OCI-LY7 (cell line): Measurements from ENCODE around the gene TLDC2. TPM values are rescaled to one million over a fixed set of nuclear protein-coding genes. Genes with fewer than 3 reads are reported as not detected.

Experiments
- BruUV-seq: library from RNA; stranded (reverse); fragments of 400-500 nt; replicated peaks from 2 replicates; lab custom pipeline; 2021; lab: Mats Ljungman, UMichigan
- CTCF ChIA-PET: fragments of 300-600 bp; sonication (Branson Sonifier 250); formaldehyde crosslinking; loops from one replicate; lab custom pipeline; 2022; ENCODE audit warnings: antibody characterized with exemption; ENCODE audit not compliant: unreplicated experiment; lab: Charles Lee
- POLR2A ChIA-PET: fragments of 300-600 bp; sonication (Branson Sonifier 250); formaldehyde crosslinking; loops from one replicate; lab custom pipeline; 2022; ENCODE audit warnings: antibody characterized with exemption; lab: Charles Lee
- DNase-seq: peaks from one replicate; pipeline ENCODE4 v3.0.0-alpha.2; 2015; ENCODE audit warnings: low spot score
- H2AFZ ChIP-seq: fragments of 200-600 bp; sonication (generic), shearing (Covaris generic); 2 replicates; pipeline ENCODE4 v1.6.1; 2014; ENCODE audit warnings: mild to moderate bottlenecking, antibody characterized with exemption, low read length, moderate library complexity
- H3K27ac ChIP-seq: fragments of 200-600 bp; sonication (generic); 2 replicates; pipeline ENCODE4 v1.5.1; 2014; ENCODE audit warnings: mixed run types, low read depth, mild to moderate bottlenecking, moderate library complexity, low read length, inconsistent platforms; ENCODE audit not compliant: poor library complexity, severe bottlenecking
- H3K36me3 ChIP-seq: fragments of 200-600 bp; sonication (generic); 2 replicates; pipeline ENCODE4 v1.6.1; 2014; ENCODE audit warnings: mild to moderate bottlenecking, antibody characterized with exemption, low read length, moderate library complexity, mixed read lengths; ENCODE audit not compliant: insufficient read depth
- H3K4me1 ChIP-seq: fragments of 200-600 bp; sonication (generic); 2 replicates; pipeline ENCODE4 v1.5.1; 2014; ENCODE audit warnings: mild to moderate bottlenecking, low read length; ENCODE audit not compliant: insufficient read depth, poor library complexity, severe bottlenecking
- H3K4me2 ChIP-seq: fragments of 200-600 bp; sonication (generic); 2 replicates; pipeline ENCODE4 v1.6.1; 2014; ENCODE audit warnings: mild to moderate bottlenecking, low read length
- H3K4me3 ChIP-seq: fragments of 200-600 bp; sonication (generic); 2 replicates; pipeline ENCODE4 v1.5.1; 2014; ENCODE audit warnings: mild to moderate bottlenecking, low read depth, low read length; ENCODE audit not compliant: poor library complexity, severe bottlenecking
- H3K79me2 ChIP-seq: fragments of 200-600 bp; sonication (generic); 2 replicates; pipeline ENCODE4 v1.6.1; 2016; ENCODE audit warnings: low read depth, mild to moderate bottlenecking, low read length, moderate library complexity, mixed read lengths; ENCODE audit not compliant: insufficient read depth
- H3K9me2 ChIP-seq: fragments of 200-600 bp; sonication (generic); 2 replicates; pipeline ENCODE4 v1.6.1; 2016; ENCODE audit warnings: mild to moderate bottlenecking, low read length, mixed read lengths; ENCODE audit not compliant: insufficient read depth
- H3K9me3 ChIP-seq: fragments of 200-600 bp; sonication (generic); 2 replicates; pipeline ENCODE4 v1.6.1; 2014; ENCODE audit warnings: mild to moderate bottlenecking, mixed run types, low read length, mixed read lengths
- H4K20me1 ChIP-seq: fragments of 200-600 bp; sonication (generic); 2 replicates; pipeline ENCODE4 v1.6.1; 2014; ENCODE audit warnings: mild to moderate bottlenecking, antibody characterized with exemption, low read length, moderate library complexity, mixed read lengths; ENCODE audit not compliant: insufficient read depth
- EZH2phosphoT487 ChIP-seq: fragments of 200-600 bp; sonication (generic); IDR thresholded peaks from 2 replicates; pipeline ENCODE4 v1.6.1; 2018; ENCODE audit warnings: low read depth, borderline replicate concordance, mild to moderate bottlenecking, mixed run types, antibody characterized with exemption, low read length, moderate library complexity, mixed read lengths
- intact Hi-C: fragments of 100-400 bp; cut with micrococcal nuclease; formaldehyde crosslinking; loops from one replicate; pipeline ENCODE4 v1.10.0; 2022; ENCODE audit not compliant: unreplicated experiment
- total RNA-seq, 2 experiments: library from RNA; depleted of rRNA in 1 of 2; stranded (reverse); fragments of >200 nt in 1 of 2; shearing (Covaris generic) in 1 of 2; gene quantifications; 2 replicates each; pipeline ENCODE4 v1.2.3, GENCODE V29; 2014 to 2022
- TF ChIP-seq, protein P1 (sequence below): fragments of 200-600 bp; sonication (generic); conservative IDR thresholded peaks from 2 replicates; pipeline ENCODE4 v1.5.1; 2014; ENCODE audit warnings: mild to moderate bottlenecking, antibody characterized with exemption, low read length, moderate library complexity, mixed read lengths

The TLDC2 gene
- total RNA-seq, 2 experiments from 2014 or later, result not detected

- BruUV-seq, result no TSS peak
These were observed 48.2 kb upstream of the TLDC2 start for GRCh38 chr20:36827541-36828279.

DNA sequence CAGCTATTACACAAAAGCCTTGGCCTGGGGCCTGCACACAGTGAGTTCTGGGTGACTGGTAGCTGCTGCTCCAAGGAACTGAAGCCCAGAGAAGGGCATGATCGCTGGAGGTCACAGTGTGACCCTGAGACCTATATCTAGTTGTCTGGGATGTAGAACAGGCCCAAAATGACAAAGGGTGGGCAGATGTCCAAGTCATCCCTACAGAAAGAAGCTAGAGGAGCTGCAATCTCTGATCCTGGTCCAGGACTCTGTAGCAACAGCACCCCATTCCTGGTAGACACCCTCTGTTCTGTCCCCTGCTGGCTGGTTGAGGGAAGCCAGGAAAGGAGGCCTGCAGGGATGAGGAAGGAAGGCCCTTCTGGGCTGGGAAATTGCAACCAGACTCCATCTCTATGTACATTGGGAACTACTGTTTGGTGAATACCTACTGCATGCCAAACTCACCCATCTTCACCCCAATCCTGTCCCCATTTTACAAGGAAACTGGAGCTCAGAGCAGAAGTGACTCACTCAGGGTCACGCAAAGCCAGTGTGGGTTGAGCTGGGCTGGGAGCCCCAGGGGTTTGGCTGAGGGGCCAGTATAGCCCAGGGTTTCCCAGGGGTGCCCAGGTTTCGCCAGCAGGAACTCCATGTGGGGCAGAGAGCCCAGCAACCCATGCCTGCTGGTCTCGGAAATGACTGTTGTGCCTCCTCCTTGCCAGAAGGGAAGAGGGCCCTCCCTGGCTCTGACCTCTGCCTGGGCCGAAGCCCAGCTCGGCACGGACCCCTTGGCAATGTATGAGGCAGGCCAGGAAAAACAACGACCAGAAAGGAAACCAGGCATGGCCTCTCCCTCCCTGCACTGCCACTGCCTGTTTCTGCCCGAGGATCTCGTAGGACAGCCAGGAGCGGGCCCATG is 44.9 kb upstream of the TLDC2 start:
- intact Hi-C loops, result no loop called here
- no peaks in the 10 kb centered on the region for H3K79me2 ChIP-seq
- no peaks in the 10 kb centered on the region for H3K9me3 ChIP-seq
- ChIA-PET POLR2A (no interaction called here), CTCF (interaction anchor here (0.5 kb wide), 1 partner anchor 227 kb away, joined by 8 read pairs; no protein-coding TSS in a partner anchor)
- TF ChIP-seq, protein P1, sequence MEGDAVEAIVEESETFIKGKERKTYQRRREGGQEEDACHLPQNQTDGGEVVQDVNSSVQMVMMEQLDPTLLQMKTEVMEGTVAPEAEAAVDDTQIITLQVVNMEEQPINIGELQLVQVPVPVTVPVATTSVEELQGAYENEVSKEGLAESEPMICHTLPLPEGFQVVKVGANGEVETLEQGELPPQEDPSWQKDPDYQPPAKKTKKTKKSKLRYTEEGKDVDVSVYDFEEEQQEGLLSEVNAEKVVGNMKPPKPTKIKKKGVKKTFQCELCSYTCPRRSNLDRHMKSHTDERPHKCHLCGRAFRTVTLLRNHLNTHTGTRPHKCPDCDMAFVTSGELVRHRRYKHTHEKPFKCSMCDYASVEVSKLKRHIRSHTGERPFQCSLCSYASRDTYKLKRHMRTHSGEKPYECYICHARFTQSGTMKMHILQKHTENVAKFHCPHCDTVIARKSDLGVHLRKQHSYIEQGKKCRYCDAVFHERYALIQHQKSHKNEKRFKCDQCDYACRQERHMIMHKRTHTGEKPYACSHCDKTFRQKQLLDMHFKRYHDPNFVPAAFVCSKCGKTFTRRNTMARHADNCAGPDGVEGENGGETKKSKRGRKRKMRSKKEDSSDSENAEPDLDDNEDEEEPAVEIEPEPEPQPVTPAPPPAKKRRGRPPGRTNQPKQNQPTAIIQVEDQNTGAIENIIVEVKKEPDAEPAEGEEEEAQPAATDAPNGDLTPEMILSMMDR, result peak; percentile 33; the same call in 1 of the 2 replicates
- no peak for TF ChIP-seq EZH2phosphoT487
- H3K4me2 ChIP-seq, result no peak overlapping the region
- no peak for DNase-seq
- no TSS peak for BruUV-seq
- no peaks in the 10 kb centered on the region for H4K20me1 ChIP-seq
- no peak overlapping the region for H3K27ac ChIP-seq
- no peak overlapping the region for H3K4me3 ChIP-seq
- no peaks in the 10 kb centered on the region for H3K9me2 ChIP-seq
- H2AFZ ChIP-seq, result no peak overlapping the region
- H3K36me3 ChIP-seq, result peaks cover 12% of the 10 kb centered on the region; the same call in 1 of the 2 replicates
- H3K4me1 ChIP-seq, result peaks cover 12% of the 10 kb centered on the region

More at GRCh38 chr20:36827541-36828279, 48.2 kb upstream of the TLDC2 start:
- Histone ChIP-seq H3K4me2 (no peak overlapping the region), H3K79me2 (no peaks in the 10 kb centered on the region), H4K20me1 (no peaks in the 10 kb centered on the region), H3K9me2 (no peaks in the 10 kb centered on the region), H3K9me3 (no peaks in the 10 kb centered on the region), H3K36me3 (peaks cover 12% of the 10 kb centered on the region; the same call in 1 of the 2 replicates), H3K4me3 (no peak overlapping the region), H2AFZ (no peak overlapping the region), H3K4me1 (no peaks in the 10 kb centered on the region), H3K27ac (no peak overlapping the region)
- intact Hi-C loops, result no loop called here
- POLR2A ChIA-PET, result no interaction called here
- CTCF ChIA-PET, result no interaction called here
- no peak for DNase-seq
- TF ChIP-seq, protein P1, result no peak
- TF ChIP-seq EZH2phosphoT487, result no peak
